Lower leg skin (tissue), 4 donors: ENCODE data around the gene FUOM. TPM values are rescaled to one million over a fixed set of nuclear protein-coding genes. Genes with fewer than 3 reads are reported as not detected.

Experiments
- DNase-seq, 2 donors: peaks; one replicate each; pipeline ENCODE4 v3.0.0-alpha.2; 2019; ENCODE audit warnings: low spot score in 2 of 2
- H3K4me3 ChIP-seq: fragments of 200-600 bp; sonication (generic); 2 replicates; pipeline ENCODE4 v1.5.1; 2017; ENCODE audit warnings: mild to moderate bottlenecking, low read depth; ENCODE audit not compliant: poor library complexity, severe bottlenecking
- POLR2A ChIP-seq, 2 donors: fragments of 450-650 bp; IDR thresholded peaks; one replicate each; pipeline ENCODE4 v1.6.1; 2016 to 2017; ENCODE audit warnings: antibody characterized with exemption in 2 of 2, mild to moderate bottlenecking in 1 of 2, moderate library complexity in 1 of 2
- WGBS, 2 donors: methylation state at CpG; one replicate each; pipeline ENCODE4 v1.1.5; 2018; 5-methylcytosine and 5-hydroxymethylcytosine counted together
- intact Hi-C: fragments of 100-400 bp; cut with DNase I; formaldehyde crosslinking; loops from one replicate; pipeline ENCODE4 v1.15.0; 2023; ENCODE audit warnings: low total_unique reads
- total RNA-seq, 4 donors: library from RNA; depleted of rRNA; stranded (reverse); fragments of >200 nt; gene quantifications; one replicate each; pipeline ENCODE4 v1.1.0, GENCODE V29; 2016
- TF ChIP-seq, protein P1 (sequence below), 3 donors: fragments of 450-650 bp; IDR thresholded peaks; one replicate each; pipeline ENCODE4 v1.5.1; 2016; ENCODE audit warnings: antibody characterized with exemption in 3 of 3, mild to moderate bottlenecking in 3 of 3, moderate library complexity in 2 of 3

Gene FUOM
- total RNA-seq, 4 donors from 2014 or later: 11.1 to 15.8 (median 15.0) TPM

DNA sequence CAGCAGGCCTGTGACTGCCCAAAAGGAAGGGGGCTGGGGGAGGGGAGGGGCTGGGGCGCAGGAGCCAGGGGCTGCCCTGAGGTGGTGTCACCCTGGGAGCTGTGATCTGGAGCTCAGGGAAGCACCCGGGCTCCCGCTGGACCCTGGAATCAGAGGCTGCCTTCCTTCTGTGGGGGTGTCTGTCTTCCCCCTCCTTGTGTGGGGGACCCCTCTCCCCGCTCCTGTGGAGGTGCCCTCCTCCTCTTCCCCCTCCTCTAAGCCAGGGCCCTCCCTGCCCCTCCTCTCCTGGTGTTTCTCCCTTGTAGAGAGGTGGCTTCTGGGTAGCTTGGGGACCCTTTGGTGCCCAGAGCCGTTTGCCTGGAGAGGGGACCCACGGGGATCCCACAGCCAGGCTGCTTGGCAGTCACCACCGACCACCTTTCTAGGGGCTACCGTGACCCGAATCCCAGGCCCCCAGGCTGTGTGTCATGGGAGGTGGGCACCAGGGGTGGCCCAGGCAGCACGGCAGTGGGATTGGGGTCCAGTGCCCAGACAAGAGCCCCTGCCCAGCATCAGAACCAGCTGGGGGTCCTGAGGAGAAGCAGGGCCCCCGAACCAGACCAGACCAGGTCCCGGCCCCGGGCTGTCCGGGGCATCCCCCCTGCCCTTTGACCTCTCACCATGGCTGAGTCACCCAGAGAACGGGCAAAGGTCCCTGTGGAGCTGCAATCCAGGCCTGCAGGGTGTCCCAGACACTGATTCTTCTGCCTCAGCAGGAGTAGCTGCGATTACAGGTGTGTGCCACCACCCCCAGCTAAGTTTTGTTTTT, 9.9 kb downstream of the FUOM start:
- DNase-seq: no peak
- H3K4me3 ChIP-seq: no peak overlapping the region
- intact Hi-C loops: no loop called here

DNA sequence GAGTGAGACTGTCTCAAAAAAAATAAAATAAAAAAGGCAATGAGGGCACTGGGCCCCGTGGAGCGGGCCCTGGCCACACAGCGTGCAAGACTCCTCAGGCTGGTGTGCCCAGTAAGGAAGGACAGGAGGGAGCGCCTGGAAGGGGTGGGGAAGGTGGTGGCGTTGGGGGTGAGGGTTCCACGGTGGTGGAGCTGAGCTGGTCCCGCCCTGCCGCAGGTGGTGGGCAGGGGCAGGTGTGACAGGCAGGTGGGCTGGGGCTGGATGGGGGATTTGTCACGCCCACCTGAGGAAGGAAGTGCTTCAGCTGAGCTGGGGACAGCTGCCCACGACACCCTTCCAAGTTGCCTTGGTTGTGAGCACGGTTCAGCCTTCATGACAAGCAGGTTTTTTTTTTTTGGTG, 11.4 kb downstream of the FUOM start:
- WGBS, 2 donors: 46% methylated on average over 11 of the region's 11 CpGs
- intact Hi-C loops: no loop called here
- H3K4me3 ChIP-seq: no peak overlapping the region
- TF ChIP-seq, protein P1, sequence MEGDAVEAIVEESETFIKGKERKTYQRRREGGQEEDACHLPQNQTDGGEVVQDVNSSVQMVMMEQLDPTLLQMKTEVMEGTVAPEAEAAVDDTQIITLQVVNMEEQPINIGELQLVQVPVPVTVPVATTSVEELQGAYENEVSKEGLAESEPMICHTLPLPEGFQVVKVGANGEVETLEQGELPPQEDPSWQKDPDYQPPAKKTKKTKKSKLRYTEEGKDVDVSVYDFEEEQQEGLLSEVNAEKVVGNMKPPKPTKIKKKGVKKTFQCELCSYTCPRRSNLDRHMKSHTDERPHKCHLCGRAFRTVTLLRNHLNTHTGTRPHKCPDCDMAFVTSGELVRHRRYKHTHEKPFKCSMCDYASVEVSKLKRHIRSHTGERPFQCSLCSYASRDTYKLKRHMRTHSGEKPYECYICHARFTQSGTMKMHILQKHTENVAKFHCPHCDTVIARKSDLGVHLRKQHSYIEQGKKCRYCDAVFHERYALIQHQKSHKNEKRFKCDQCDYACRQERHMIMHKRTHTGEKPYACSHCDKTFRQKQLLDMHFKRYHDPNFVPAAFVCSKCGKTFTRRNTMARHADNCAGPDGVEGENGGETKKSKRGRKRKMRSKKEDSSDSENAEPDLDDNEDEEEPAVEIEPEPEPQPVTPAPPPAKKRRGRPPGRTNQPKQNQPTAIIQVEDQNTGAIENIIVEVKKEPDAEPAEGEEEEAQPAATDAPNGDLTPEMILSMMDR (IDR thresholded peaks at IDR 0.05): no peak
- no peak for TF ChIP-seq POLR2A (IDR thresholded peaks at IDR 0.05)
- DNase-seq: no peak

More for the DNA sequence above, 9.9 kb downstream of the FUOM start:
- 36 to 47% methylated on average over 11 to 15 of the region's 16 CpGs for WGBS, 2 donors
- TF ChIP-seq, protein P1 (IDR thresholded peaks at IDR 0.05): no peak
- no peak for TF ChIP-seq POLR2A (IDR thresholded peaks at IDR 0.05)

DNA sequence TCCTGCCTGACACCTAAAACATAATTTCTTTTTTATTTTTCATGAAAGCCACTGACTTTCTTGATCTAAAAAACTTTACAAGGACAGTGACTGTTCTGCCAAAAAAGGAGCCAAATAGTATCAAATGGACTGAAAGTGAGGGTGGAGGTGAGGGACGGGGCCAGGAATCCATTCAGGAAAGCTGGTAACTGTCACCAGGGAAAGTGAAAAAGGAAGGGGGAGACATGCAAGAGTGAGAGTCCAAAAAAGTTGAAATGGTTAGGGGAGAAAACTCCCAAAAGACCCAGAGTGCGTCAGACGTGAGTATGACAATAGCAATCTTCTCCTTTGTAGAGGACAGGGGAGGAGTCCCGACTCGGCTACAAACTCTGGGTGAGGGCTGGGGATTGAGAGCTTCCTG, 13.6 kb downstream of the FUOM start:
- WGBS, 2 donors: 57 to 68% methylated on average over 5 of the region's 5 CpGs
- intact Hi-C loops: no loop called here
- DNase-seq: no peak
- TF ChIP-seq POLR2A (IDR thresholded peaks at IDR 0.05): no peak
- TF ChIP-seq, protein P1 (IDR thresholded peaks at IDR 0.05): no peak
- no peak overlapping the region for H3K4me3 ChIP-seq

DNA sequence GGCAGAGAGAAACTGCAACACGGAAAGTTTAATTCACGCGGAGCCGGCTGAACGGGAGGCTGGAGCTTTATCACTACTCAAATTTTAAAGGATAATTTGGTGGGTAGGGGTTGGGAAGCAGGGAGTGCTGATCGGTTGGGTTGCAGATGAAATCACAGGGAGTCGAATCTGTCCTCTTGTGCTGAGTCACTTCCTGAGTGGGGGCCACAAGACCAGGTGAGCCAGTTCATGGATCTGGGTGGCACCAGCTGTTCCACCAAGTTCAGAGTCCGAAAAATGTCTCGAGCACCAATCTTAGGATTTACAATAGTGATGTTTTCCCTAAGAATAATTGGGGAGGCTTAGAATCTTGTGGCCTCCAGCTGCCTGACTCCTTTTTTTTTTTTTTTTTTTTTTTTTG, 14.3 kb downstream of the FUOM start:
- H3K4me3 ChIP-seq: no peak overlapping the region
- 59 to 65% methylated on average over 9 of the region's 9 CpGs for WGBS, 2 donors
- no peak for DNase-seq
- intact Hi-C loops: no loop called here
- TF ChIP-seq, protein P1 (IDR thresholded peaks at IDR 0.05): no peak
- TF ChIP-seq POLR2A (IDR thresholded peaks at IDR 0.05): no peak

DNA sequence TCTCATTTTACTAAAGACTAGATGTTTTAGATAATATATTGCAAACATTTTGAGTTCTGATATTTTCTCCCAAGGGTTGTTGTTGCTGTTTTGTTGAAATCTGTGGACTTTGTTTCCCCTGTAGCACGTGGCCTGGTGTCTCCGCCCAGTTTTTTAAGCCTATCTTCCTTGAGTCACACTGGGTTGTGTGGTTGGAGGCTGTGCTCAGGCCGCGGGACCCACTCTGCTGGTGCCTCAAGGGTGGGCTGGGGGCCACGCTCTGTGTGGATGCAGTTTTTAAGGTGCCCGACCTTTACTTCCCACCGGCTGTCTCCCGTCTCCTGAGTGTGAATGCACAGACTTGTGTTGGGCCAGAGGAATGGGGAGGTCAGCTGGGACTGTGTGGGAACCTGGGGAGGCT, 14.9 kb downstream of the FUOM start:
- intact Hi-C loops: no loop called here
- no peak for DNase-seq
- TF ChIP-seq POLR2A (IDR thresholded peaks at IDR 0.05): no peak
- TF ChIP-seq, protein P1 (IDR thresholded peaks at IDR 0.05): no peak
- WGBS, 2 donors: 75 to 82% methylated on average over 8 of the region's 8 CpGs
- no peak overlapping the region for H3K4me3 ChIP-seq

DNA sequence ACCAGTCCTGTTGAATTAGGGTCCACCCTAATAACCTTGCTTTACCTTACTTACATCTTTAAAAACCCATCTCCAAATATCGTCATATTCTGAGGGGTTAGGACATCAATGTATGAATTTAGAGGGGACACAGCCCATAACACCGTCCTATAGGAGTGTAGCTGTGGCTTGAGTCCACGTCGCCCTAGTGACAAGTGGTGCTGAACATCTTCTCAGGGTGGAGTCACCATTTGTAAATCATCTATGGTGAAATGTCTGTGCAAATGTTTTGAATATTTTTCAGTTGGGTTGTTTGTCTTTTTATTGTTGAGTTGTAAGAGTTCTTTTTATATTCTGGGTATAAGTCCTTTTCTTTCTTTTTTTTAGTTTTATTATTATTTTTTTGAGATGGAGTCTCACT, 15.8 kb downstream of the FUOM start:
- H3K4me3 ChIP-seq: no peak overlapping the region
- no peak for DNase-seq
- intact Hi-C loops: no loop called here
- WGBS, 2 donors: 79 to 85% methylated on average over 4 of the region's 4 CpGs
- TF ChIP-seq POLR2A (IDR thresholded peaks at IDR 0.05): no peak
- TF ChIP-seq, protein P1 (IDR thresholded peaks at IDR 0.05): no peak
